HUES6 (cell line): ENCODE data around the gene TINAGL1.
A peak's percentile ranks its signal among the peaks of the same experiment; 100 is the strongest.

Experiments used
- H3K27ac ChIP-seq: 2 replicates; pipeline ENCODE4 v1.7.0; 2013; ENCODE audit warnings: low read depth, mild to moderate bottlenecking, low read length, inconsistent platforms
- H3K27me3 ChIP-seq: 2 replicates; pipeline ENCODE4 v1.6.1; 2013; ENCODE audit warnings: low read length; ENCODE audit not compliant: control insufficient read depth, insufficient read depth
- H3K36me3 ChIP-seq: 2 replicates; pipeline ENCODE4 v1.6.1; 2013; ENCODE audit warnings: low read length; ENCODE audit not compliant: control insufficient read depth, insufficient read depth
- H3K4me1 ChIP-seq: 2 replicates; pipeline ENCODE4 v1.6.1; 2013; ENCODE audit warnings: low read length; ENCODE audit not compliant: control insufficient read depth, insufficient read depth
- H3K4me3 ChIP-seq: 2 replicates; pipeline ENCODE4 v1.5.1; 2013; ENCODE audit warnings: low read depth, low read length
- H3K9ac ChIP-seq: one replicate; pipeline ENCODE4 v1.6.1; 2013; ENCODE audit warnings: mild to moderate bottlenecking, low read length
- H3K9me3 ChIP-seq: 2 replicates; pipeline ENCODE4 v1.6.1; 2013; ENCODE audit warnings: low read depth, low read length; ENCODE audit not compliant: control insufficient read depth, insufficient read depth

Gene TINAGL1

DNA sequence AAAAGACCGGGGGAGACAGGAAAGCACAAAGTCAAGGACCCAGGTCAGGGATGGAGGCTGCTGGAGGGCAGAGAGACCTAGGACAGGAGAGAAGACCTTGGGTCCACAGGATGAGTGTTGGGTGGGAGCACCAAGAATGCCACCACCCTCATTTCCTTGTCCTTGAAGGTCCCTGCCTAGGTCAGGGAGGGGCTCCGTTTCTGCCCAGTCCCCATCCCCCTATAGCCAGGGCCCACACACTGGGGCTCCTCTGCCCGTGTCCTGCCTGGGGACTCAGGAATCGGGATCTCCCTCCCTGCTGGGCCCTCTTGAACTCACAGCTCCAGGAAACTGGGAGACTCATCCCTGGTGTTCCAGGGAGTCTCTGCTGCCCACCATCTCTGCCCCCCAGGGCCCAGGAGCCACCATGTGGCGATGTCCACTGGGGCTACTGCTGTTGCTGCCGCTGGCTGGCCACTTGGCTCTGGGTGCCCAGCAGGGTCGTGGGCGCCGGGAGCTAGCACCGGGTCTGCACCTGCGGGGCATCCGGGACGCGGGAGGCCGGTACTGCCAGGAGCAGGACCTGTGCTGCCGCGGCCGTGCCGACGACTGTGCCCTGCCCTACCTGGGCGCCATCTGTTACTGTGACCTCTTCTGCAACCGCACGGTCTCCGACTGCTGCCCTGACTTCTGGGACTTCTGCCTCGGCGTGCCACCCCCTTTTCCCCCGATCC, 584 bp downstream of the TINAGL1 start:
- peak overlapping the region; percentile 48 for H3K4me3 ChIP-seq
- H3K27ac ChIP-seq = no peak overlapping the region
- peaks cover 10% of the 10 kb centered on the region; the same call in 1 of the 2 replicates for H3K27me3 ChIP-seq
- no peak overlapping the region for H3K9ac ChIP-seq
- H3K9me3 ChIP-seq = no peaks in the 10 kb centered on the region
- peaks cover 49% of the 10 kb centered on the region for H3K4me1 ChIP-seq
- no peaks in the 10 kb centered on the region for H3K36me3 ChIP-seq

DNA sequence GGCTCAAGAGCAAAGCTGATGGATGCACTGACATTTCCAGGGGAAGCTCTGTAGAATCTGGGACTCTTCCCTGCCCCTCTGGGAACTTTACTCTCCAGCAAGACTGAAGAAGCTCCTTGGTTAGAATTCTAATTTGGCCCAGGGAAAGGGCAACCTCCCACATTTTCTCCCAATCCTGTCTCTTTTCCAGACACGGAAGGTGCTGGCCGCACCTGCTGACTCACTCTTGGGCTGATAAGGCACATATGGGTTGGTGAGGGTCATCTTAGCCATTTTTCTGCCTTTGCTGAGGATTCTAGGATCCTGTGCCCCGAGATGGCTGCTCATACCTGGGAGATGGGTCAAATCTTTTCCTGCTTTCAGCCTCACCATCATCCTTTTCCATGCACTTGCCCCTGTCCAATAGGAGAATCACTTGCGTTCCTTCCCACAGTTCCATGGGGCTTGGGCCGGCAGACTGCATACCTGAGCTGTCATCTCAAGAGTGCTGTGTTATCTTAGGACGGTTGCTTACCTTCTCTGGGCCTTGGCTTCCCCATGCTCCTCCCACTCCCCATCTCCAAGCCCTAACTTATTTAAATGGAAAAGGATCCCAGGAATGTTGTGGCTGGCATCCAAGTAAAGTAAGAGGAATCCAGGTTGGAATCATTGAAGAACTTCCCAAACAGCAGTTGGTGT, 1.3 kb downstream of the TINAGL1 start:
- no peak overlapping the region for H3K9ac ChIP-seq
- no peak overlapping the region for H3K4me3 ChIP-seq
- H3K36me3 ChIP-seq = no peaks in the 10 kb centered on the region
- H3K9me3 ChIP-seq = no peaks in the 10 kb centered on the region
- peaks cover 55% of the 10 kb centered on the region for H3K4me1 ChIP-seq
- H3K27ac ChIP-seq = no peak overlapping the region
- H3K27me3 ChIP-seq = peaks cover 10% of the 10 kb centered on the region; the same call in 1 of the 2 replicates

DNA sequence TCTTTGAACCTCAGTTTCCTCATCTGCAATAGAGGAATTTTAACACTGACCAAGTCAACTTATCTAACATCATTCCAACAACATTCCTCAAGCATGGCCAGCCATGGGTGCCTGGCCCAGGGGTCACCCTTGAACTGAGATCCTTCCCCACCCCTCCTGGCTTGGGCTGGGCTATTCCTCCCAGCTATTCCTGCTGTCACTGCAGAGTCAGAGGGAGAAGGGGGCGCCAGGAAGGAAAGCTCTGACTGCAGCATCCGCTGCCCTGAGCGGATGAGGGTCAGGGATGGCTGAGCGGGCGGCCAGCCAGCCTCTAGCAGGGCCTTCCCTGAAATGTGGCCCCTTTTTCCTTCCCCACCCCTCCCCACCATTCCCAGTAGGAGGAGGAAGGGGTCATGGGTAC, 3.1 kb downstream of the TINAGL1 start:
- H3K9ac ChIP-seq = no peak overlapping the region
- H3K36me3 ChIP-seq = no peaks in the 10 kb centered on the region
- H3K9me3 ChIP-seq = no peaks in the 10 kb centered on the region
- peaks cover 10% of the 10 kb centered on the region; the same call in 1 of the 2 replicates for H3K27me3 ChIP-seq
- peaks cover 60% of the 10 kb centered on the region for H3K4me1 ChIP-seq
- no peak overlapping the region for H3K27ac ChIP-seq
- no peak overlapping the region for H3K4me3 ChIP-seq

DNA sequence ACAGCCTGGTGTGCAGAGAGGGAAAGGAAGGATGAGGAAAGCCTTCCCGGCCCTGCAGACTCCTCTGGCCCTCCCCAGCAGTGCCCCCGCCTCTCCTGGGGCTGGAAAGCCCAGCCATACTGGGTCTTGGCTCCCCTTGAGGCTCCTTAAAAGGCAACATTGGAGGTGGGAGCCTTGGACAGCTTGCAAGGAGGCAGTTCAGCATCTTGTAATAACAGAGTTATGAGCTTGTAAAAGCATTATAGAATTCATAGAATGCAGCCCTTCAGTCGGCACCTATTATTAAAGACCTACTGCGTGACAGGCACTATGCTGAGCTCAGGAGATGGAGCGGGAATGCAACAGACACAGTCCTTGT, 4.2 kb downstream of the TINAGL1 start:
- H3K27me3 ChIP-seq = peaks cover 10% of the 10 kb centered on the region; the same call in 1 of the 2 replicates
- no peak overlapping the region for H3K27ac ChIP-seq
- H3K9ac ChIP-seq = no peak overlapping the region
- H3K4me1 ChIP-seq = peaks cover 53% of the 10 kb centered on the region
- no peak overlapping the region for H3K4me3 ChIP-seq
- H3K9me3 ChIP-seq = no peaks in the 10 kb centered on the region
- no peaks in the 10 kb centered on the region for H3K36me3 ChIP-seq

- H3K27ac ChIP-seq = no peak overlapping the region
- no peak overlapping the region for H3K4me3 ChIP-seq
- H3K36me3 ChIP-seq = no peaks in the 10 kb centered on the region
- no peak overlapping the region for H3K9ac ChIP-seq
- no peaks in the 10 kb centered on the region for H3K9me3 ChIP-seq
- peaks cover 48% of the 10 kb centered on the region for H3K4me1 ChIP-seq
- peaks cover 10% of the 10 kb centered on the region; the same call in 1 of the 2 replicates for H3K27me3 ChIP-seq
Observed at GRCh38 chr1:31580891-31581603, 4.7 kb downstream of the TINAGL1 start.

GRCh38 chr1:31581821-31582810, 5.8 kb downstream of the TINAGL1 start:
- no peaks in the 10 kb centered on the region for H3K9me3 ChIP-seq

GRCh38 chr1:31583082-31583994, 7.0 kb downstream of the TINAGL1 start:
- Histone ChIP-seq H3K27me3 (peaks cover 3% of the 10 kb centered on the region; the same call in 1 of the 2 replicates), H3K27ac (no peak overlapping the region), H3K4me3 (no peak overlapping the region), H3K9ac (no peak overlapping the region), H3K9me3 (no peaks in the 10 kb centered on the region), H3K36me3 (no peaks in the 10 kb centered on the region), H3K4me1 (peaks cover 42% of the 10 kb centered on the region)

More at GRCh38 chr1:31581821-31582810, 5.8 kb downstream of the TINAGL1 start:
- no peak overlapping the region for H3K27ac ChIP-seq
- no peak overlapping the region for H3K4me3 ChIP-seq
- H3K9ac ChIP-seq = no peak overlapping the region
- H3K36me3 ChIP-seq = no peaks in the 10 kb centered on the region
- H3K4me1 ChIP-seq = peaks cover 38% of the 10 kb centered on the region
- peaks cover 3% of the 10 kb centered on the region; the same call in 1 of the 2 replicates for H3K27me3 ChIP-seq

- no peak overlapping the region for H3K9ac ChIP-seq
- no peak overlapping the region for H3K4me3 ChIP-seq
- H3K4me1 ChIP-seq = peaks cover 42% of the 10 kb centered on the region
- H3K27me3 ChIP-seq = peaks cover 8% of the 10 kb centered on the region
- no peaks in the 10 kb centered on the region for H3K9me3 ChIP-seq
- no peak overlapping the region for H3K27ac ChIP-seq
- H3K36me3 ChIP-seq = no peaks in the 10 kb centered on the region
Observed at GRCh38 chr1:31583995-31584868, 7.9 kb downstream of the TINAGL1 start.
